Measurements from ENCODE around the gene PRCP.

Gene PRCP

DNA sequence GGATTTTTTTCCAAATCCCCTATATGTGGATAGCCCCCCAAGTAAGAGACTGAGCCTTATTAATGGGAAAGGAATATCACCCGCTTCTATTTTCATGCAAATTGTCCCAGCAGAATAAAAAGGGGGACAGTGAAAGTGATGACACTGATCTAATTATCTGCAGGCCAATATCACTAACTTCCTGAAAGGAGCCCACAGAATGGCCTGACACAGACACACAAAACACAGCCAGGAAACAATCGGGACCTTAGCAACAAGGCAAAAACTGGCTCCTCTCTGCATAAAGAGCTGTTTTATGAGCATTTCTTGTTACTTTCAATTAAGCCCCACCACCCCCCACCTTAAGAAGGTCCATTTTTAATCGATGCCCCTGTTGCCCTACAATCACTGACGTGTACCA, 112.2 kb downstream of the PRCP start:
- TF ChIP-seq, protein P1, sequence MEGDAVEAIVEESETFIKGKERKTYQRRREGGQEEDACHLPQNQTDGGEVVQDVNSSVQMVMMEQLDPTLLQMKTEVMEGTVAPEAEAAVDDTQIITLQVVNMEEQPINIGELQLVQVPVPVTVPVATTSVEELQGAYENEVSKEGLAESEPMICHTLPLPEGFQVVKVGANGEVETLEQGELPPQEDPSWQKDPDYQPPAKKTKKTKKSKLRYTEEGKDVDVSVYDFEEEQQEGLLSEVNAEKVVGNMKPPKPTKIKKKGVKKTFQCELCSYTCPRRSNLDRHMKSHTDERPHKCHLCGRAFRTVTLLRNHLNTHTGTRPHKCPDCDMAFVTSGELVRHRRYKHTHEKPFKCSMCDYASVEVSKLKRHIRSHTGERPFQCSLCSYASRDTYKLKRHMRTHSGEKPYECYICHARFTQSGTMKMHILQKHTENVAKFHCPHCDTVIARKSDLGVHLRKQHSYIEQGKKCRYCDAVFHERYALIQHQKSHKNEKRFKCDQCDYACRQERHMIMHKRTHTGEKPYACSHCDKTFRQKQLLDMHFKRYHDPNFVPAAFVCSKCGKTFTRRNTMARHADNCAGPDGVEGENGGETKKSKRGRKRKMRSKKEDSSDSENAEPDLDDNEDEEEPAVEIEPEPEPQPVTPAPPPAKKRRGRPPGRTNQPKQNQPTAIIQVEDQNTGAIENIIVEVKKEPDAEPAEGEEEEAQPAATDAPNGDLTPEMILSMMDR (IDR thresholded peaks at IDR 0.05; ENCODE audit: insufficient read depth, low read length, poor library complexity, severe bottlenecking): no peak
- H3K27me3 ChIP-seq (replicated peaks; ENCODE audit: control insufficient read depth, insufficient read depth, low read length): no peaks in the 10 kb centered on the region
- DNase-seq (ENCODE audit: extremely low read depth, insufficient read length): no peak
- no peak overlapping the region for H3K4me3 ChIP-seq (replicated peaks; ENCODE audit: low read depth, low read length)
- H3K36me3 ChIP-seq (ENCODE audit: control insufficient read depth, insufficient read depth, low read length): no peaks in the 10 kb centered on the region

DNA sequence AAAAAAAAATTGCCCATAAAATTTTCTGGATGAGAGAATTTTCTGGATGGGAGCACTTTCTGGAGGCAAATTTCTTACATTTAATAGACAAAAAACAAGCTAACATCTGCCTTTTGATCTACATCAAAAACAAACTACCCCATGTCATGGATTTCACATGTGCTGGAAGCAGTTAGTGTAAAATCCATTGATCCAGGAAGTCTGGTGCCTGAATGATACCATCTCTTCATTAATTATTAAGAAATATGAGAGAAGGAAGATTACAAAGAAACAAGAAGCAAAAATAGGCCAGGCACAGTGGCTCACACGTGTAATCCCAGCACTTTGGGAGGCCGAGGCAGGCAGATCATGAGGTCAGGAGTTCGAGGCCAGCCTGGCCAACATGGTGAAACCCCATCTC, 113.4 kb downstream of the PRCP start:
- TF ChIP-seq, protein P1 (IDR thresholded peaks at IDR 0.05; ENCODE audit: insufficient read depth, low read length, poor library complexity, severe bottlenecking): no peak
- H3K4me3 ChIP-seq (replicated peaks; ENCODE audit: low read depth, low read length): no peak overlapping the region
- DNase-seq (ENCODE audit: extremely low read depth, insufficient read length): no peak
- no peaks in the 10 kb centered on the region for H3K36me3 ChIP-seq (ENCODE audit: control insufficient read depth, insufficient read depth, low read length)
- H3K27me3 ChIP-seq (replicated peaks; ENCODE audit: control insufficient read depth, insufficient read depth, low read length): no peaks in the 10 kb centered on the region

DNA sequence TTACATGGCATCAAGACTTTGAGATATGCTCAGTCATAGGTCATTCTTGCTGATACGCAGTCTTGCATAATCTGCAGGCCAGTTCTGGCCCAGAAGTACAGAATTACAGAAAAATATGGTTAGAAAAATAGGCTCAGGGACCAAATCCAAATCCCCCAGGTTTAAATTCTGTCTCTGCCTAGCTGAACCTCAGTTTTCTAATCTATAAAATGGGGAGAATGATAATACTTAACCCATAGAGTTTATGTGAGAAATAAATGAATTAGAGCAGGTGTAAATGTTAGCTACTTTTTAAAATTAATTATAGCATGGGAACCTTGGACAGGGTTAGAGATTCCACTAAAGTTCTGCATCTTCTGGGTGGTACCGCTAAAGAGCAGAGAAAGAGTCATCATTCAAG, 114.2 kb downstream of the PRCP start:
- no peaks in the 10 kb centered on the region for H3K27me3 ChIP-seq (replicated peaks; ENCODE audit: control insufficient read depth, insufficient read depth, low read length)
- H3K36me3 ChIP-seq (ENCODE audit: control insufficient read depth, insufficient read depth, low read length): no peaks in the 10 kb centered on the region
- H3K4me3 ChIP-seq (replicated peaks; ENCODE audit: low read depth, low read length): no peak overlapping the region
- TF ChIP-seq, protein P1 (IDR thresholded peaks at IDR 0.05; ENCODE audit: insufficient read depth, low read length, poor library complexity, severe bottlenecking): no peak
- DNase-seq (ENCODE audit: extremely low read depth, insufficient read length): no peak

DNA sequence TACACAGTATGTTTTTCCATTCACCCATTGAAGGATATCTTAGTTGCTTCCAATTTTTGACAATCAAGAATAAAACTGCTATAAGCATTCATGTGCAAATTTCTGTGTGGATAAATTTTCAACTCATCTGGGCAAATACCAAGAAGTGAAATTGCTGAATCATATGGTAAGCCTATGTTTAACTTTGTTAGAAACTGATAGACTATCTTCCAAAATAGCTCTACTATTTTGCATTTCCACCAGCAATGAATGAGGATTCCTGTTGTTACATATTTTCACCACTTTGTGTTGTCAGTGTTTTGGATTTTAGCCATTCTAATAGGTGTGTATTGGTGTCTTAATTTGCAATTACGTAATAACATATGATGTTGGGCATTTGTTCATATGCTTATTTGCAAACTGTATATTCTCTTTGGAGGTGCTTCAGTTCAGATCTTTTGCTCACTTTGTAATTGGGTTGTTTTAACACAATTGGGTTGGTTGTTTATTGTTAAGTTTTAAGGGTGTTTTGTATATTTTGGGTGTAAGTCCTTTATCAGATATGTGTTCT, 117.3 kb downstream of the PRCP start:
- no peak overlapping the region for H3K4me3 ChIP-seq (replicated peaks; ENCODE audit: low read depth, low read length)
- no peak for DNase-seq (ENCODE audit: extremely low read depth, insufficient read length)
- H3K36me3 ChIP-seq (ENCODE audit: control insufficient read depth, insufficient read depth, low read length): no peaks in the 10 kb centered on the region
- H3K27me3 ChIP-seq (replicated peaks; ENCODE audit: control insufficient read depth, insufficient read depth, low read length): no peaks in the 10 kb centered on the region
- TF ChIP-seq, protein P1 (IDR thresholded peaks at IDR 0.05; ENCODE audit: insufficient read depth, low read length, poor library complexity, severe bottlenecking): no peak

DNA sequence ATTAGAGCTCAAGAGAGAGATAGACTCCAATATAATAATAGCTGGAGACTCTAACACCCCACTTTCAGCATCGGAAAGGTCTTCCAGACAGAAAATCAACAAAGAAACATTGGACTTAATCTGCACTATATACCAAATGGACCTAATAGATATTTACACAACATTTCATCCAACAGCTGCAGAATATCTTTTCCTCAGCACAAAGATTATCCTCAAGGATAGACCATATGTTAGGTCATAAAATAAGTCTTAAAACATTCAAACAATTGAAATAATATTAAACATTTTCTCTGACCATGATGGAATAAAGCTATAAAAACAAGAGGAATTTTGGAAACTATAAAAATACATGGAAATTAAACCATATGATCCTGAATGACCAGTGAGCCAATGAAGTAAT, 121.5 kb downstream of the PRCP start:
- Histone ChIP-seq H3K27me3 (replicated peaks; ENCODE audit: control insufficient read depth, insufficient read depth, low read length) (no peaks in the 10 kb centered on the region), H3K4me3 (replicated peaks; ENCODE audit: low read depth, low read length) (no peak overlapping the region), H3K36me3 (ENCODE audit: control insufficient read depth, insufficient read depth, low read length) (no peaks in the 10 kb centered on the region)
- TF ChIP-seq, protein P1 (IDR thresholded peaks at IDR 0.05; ENCODE audit: insufficient read depth, low read length, poor library complexity, severe bottlenecking): no peak
- no peak for DNase-seq (ENCODE audit: extremely low read depth, insufficient read length)

DNA sequence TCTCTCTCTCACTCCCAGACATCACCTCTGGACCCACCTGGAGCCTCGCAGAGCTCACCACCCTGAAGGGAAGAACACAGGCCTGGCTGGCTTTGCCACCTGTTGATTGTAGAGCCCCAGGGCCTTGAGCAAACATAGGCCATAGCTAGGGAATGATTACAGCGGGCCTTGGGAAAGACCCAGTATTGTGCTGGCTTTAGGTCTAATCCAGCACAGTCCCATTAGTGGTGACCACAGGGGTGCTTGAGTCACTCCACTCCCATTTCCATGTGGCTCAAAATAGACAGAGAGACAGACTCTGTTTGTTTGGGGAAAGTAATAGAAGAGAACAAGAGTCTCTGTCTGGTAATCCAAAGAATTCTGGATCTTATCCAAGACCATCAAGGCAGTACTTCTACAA, 123.9 kb downstream of the PRCP start:
- Histone ChIP-seq H3K4me3 (replicated peaks; ENCODE audit: low read depth, low read length) (no peak overlapping the region), H3K27me3 (replicated peaks; ENCODE audit: control insufficient read depth, insufficient read depth, low read length) (no peaks in the 10 kb centered on the region)
- DNase-seq (ENCODE audit: extremely low read depth, insufficient read length): no peak

More for the DNA sequence above, 123.9 kb downstream of the PRCP start:
- TF ChIP-seq, protein P1 (IDR thresholded peaks at IDR 0.05; ENCODE audit: insufficient read depth, low read length, poor library complexity, severe bottlenecking): no peak
- no peaks in the 10 kb centered on the region for H3K36me3 ChIP-seq (ENCODE audit: control insufficient read depth, insufficient read depth, low read length)
